Stimulated activated CD4-positive, alpha-beta T cell treated with anti-CD3 and anti-CD28 coated beads, TNF-alpha, amount 100 ng/mL, for 4 hours (primary cell): ENCODE data around the gene PTK7.

Source experiments
- DNase-seq, 3 experiments: peaks; one replicate each; pipeline ENCODE4 v3.0.0-alpha.2; 2020; ENCODE audit warnings: low read depth in 3 of 3

Gene PTK7

GRCh38 chr6:43146261-43146660, 70.1 kb downstream of the PTK7 start:
- no peak for DNase-seq

- no peak for DNase-seq
Measured at GRCh38 chr6:43146709-43147688, 70.9 kb downstream of the PTK7 start.

- no peak for DNase-seq
Measured at GRCh38 chr6:43147691-43148477, 71.8 kb downstream of the PTK7 start.

GRCh38 chr6:43149265-43149664, 73.2 kb downstream of the PTK7 start:
- DNase-seq = no peak

- no peak for DNase-seq
Measured at GRCh38 chr6:43150051-43150751, 74.1 kb downstream of the PTK7 start.

- no peak for DNase-seq
Measured at GRCh38 chr6:43159599-43159998, 83.5 kb downstream of the PTK7 start.

- DNase-seq = no peak
Measured at GRCh38 chr6:43163899-43164298, 87.8 kb downstream of the PTK7 start.

DNA sequence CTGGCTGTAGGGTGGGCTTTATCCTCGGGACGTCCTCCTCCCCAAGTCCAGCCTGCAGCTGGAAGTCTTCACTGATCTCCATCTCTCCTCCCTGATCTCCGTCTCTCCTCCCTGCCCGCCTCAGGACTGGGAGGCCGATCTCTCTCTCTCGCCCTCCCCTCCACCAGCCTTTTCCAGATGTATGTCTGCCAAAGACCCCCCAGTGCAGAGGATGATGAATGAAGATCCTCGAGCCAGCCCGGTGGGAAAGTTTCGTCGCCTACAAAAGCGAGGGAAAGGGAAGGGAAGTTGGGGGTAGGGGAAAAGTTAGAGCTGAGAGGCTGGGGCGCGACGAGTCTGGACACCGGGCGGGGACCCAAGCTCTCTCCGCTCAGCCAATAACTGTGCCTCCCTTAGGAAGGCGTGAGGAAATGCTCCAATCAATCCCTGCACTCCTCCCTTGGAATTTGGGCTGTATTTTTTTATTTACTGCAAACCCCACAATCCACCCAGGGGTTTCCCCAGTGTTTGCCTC, 94.4 kb downstream of the PTK7 start:
- no peak for DNase-seq

DNA sequence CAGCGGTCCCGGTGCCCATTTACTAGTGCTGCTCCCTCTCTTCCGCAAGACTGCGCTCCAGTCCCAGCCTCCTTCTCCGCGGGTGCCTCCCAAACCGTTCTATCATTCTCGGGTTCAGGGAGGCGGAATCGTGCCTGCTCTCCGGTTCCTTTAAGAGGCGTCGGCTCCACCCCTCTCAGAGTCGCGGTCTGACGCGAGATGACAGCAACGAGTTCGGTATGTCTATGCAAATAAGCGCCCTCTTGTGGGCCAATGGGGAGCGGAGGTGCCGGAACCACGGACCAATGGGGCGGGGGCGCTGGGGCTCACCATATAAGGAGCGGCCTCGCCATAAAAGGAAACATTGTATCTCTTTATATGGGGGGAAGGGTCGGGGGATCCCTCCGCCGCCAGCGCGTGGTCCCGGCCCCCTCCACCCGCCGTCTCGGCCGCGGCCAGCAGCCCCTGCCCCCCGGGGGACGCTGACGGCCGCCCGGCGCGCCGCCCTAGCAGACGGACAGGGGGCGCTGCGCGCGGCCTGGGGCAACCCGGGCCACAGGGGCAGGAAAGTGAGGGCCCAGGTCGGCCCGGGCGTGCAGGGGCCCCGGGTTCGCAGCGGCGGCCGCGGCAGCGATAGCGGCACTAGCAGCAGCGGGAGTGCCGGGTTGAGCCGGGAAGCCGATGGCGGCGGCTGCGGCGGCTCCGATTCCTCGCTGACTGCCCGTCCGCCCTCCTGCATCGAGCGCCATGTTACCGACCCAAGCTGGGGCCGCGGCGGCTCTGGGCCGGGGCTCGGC, 95.0 kb downstream of the PTK7 start, which contains the start of gene SRF:
Gene SRF, plus strand, starts transcription at position 339 of the 776 bp plus-strand sequence. Its CDS starts 388 bp downstream, at position 727.
- peak; percentile 94 to 98 (median 98) for DNase-seq

GRCh38 chr6:43171707-43172103, 95.6 kb downstream of the PTK7 start:
- peak in 1 of 3 experiments; percentile 36 for DNase-seq

DNA sequence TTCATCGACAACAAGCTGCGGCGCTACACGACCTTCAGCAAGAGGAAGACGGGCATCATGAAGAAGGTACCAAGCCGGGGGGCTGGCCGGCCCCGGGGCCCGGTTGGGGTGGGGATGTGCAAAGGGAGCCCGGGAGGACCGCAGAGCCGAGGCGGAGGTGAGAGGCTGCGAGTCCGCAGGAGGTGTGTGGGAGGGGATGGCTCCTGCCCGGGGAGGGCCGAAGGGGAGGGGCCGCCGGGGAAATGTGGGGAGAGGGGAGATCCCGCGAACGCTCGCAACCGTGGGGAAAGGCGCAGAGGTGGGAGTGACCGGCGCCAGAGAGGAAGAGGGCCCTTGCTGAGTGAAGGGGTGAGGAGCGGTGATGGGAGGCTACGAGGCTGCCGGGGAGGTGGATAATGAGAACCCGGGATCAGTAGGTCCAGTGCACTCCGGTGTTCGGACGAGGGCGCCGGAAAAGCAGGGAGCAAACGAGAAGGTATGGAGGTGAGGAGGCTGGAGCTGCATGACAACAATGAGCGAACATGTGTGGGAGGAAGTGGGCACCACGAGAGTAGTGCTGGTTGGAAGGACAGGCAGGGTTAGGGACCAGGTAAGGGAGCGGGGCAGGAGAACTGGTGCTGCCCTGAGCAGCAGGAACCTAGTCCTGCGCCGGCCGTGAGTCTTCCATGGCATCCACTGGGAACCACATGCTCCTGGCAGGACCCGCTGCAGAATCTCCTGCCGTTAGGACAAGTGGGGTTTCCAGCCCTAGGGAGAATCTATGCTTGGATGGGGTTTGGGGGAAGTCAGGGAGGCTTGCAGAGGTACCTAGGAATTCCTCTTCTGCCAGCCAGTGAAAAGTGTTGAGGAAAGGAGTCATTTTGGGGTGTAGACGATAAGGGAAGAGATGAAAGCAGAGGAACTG, 96.2 kb downstream of the PTK7 start:
- peak; percentile 21 to 36 (median 35) for DNase-seq

- no peak for DNase-seq
Measured at GRCh38 chr6:43173591-43174262, 97.6 kb downstream of the PTK7 start.

DNA sequence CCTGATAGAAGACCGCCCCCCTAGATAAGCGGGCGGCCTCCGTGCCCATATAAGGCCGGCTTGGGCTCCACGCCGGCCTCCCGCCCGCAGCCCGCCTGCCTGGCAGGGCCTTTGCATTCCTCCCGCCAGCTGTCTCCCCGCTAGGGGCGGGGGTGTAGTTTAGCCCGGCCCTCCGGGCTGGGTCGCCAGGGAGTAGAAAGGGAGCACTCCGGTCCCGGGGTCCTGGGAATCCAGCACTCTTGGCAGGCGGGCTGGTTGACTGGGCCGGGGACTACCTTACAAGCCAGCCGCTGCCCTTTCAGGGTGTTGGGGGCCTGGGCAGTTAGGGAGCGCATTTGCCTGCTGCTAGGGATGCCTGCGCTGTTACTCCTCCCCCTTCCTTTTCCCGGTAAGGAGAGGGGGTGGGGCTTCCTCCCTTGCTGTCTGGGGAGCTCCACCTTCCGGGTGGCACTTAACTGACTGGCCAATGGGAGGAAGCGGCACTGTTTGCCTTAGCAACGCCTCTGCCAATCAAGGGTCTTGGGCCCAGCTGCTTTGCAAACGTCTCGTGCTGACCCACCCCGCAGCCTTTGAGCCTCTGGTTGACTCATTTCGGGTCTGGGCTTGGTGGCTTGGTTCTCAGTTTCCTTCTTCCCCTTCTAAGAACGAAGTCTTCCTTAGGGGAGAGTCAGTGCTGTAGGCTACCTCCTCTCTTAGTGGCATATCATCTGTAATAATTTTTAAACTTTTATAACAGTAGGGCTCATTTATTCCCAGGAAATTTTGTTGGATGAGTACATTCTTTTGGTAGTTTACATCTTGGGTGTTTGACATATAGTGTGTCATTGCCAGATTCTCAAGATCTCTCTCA, 98.4 kb downstream of the PTK7 start:
- peak; percentile 65 to 92 (median 87) for DNase-seq

- no peak for DNase-seq
Measured at GRCh38 chr6:43175676-43176422, 99.7 kb downstream of the PTK7 start.

- no peak for DNase-seq
Measured at GRCh38 chr6:43176423-43176786, 100.3 kb downstream of the PTK7 start.

DNA sequence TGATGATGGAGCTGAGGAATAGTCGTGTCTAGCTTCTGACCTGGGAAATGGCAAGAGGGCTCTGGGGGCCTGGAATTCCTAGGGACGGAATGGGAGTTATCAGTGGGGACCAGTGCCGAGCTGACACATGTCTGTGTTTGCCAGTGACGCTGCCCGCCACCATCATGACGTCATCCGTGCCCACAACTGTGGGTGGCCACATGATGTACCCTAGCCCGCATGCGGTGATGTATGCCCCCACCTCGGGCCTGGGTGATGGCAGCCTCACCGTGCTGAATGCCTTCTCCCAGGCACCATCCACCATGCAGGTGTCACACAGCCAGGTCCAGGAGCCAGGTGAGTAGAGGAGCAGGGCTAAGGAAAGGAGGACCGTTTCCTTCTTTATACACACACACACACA, 102.0 kb downstream of the PTK7 start:
- DNase-seq = no peak

GRCh38 chr6:43178951-43179830, 103.1 kb downstream of the PTK7 start:
- DNase-seq = no peak
